Large intestine (tissue), 3 donors: ENCODE measurements around the gene CBX2. TPM values are rescaled to one million over a fixed set of nuclear protein-coding genes. Genes with fewer than 3 reads are reported as not detected.

Source experiments
- DNase-seq, 2 donors: peaks; one replicate each; pipeline versions ENCODE4 v3.0.0 to v3.0.0-alpha.2; 2013
- H3K27ac ChIP-seq: one replicate; pipeline ENCODE4 v1.5.1; 2013; ENCODE audit warnings: low read length
- H3K27me3 ChIP-seq: 2 replicates; pipeline ENCODE4 v1.6.1; 2013; ENCODE audit warnings: low read length; ENCODE audit not compliant: control insufficient read depth, insufficient read depth
- H3K36me3 ChIP-seq: 2 replicates; pipeline ENCODE4 v1.6.1; 2013; ENCODE audit warnings: low read length; ENCODE audit not compliant: control insufficient read depth, insufficient read depth
- H3K4me1 ChIP-seq: one replicate; pipeline ENCODE4 v1.6.1; 2013; ENCODE audit warnings: low read length; ENCODE audit not compliant: control insufficient read depth, insufficient read depth
- H3K4me3 ChIP-seq: one replicate; pipeline ENCODE4 v1.5.1; 2013; ENCODE audit warnings: low read length
- H3K9me3 ChIP-seq: one replicate; pipeline ENCODE4 v1.6.1; 2013; ENCODE audit warnings: mild to moderate bottlenecking, low read depth, low read length, moderate library complexity; ENCODE audit not compliant: control insufficient read depth
- WGBS: methylation state at CpG from one replicate; pipeline ENCODE4 v1.1.5; 2013; ENCODE audit warnings: low lambda C conversion rate; ENCODE audit not compliant: insufficient coverage; 5-methylcytosine and 5-hydroxymethylcytosine counted together
- polyA plus RNA-seq: library from polyadenylated mRNA; unstranded; fragments of 120-200 nt; gene quantifications from one replicate; pipeline ENCODE4 v1.2.1, GENCODE V29; 2013

CBX2 gene
- polyA plus RNA-seq, 1 donor = 14.4 TPM

DNA sequence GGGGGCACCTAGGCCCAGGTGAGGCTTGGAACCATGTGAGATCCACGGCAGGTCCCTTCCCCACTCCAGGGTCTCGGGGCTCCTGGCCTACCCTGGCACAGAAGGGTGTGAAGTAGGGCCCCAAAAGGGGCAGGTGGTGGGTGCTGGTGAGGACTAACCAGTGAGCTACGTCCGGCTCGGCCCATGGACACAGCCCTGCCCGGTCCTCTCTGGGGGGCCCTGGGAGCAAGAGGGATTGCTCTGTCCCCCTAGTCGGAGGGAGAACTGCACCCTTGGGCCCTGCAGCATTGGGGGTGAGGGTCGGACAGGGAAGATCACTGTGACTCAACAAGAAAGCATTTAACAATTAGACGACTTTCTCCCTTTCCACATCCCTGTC lies 44.3 kb upstream of the CBX2 start:
- H3K4me1 ChIP-seq = peaks cover 49% of the 10 kb centered on the region
- no peak overlapping the region for H3K4me3 ChIP-seq
- peaks cover 38% of the 10 kb centered on the region for H3K36me3 ChIP-seq
- peak overlapping the region; percentile 80 for H3K27ac ChIP-seq
- DNase-seq = no peak
- H3K9me3 ChIP-seq = peaks cover 41% of the 10 kb centered on the region
- no peaks in the 10 kb centered on the region for H3K27me3 ChIP-seq
- no CpG with 5 or more reads among the region's 9 CpGs for WGBS

GRCh38 chr17:79735096-79735495 lies 42.9 kb upstream of the CBX2 start:
- no peak overlapping the region for H3K27ac ChIP-seq
- H3K4me1 ChIP-seq = peaks cover 50% of the 10 kb centered on the region
- H3K36me3 ChIP-seq = peaks cover 38% of the 10 kb centered on the region
- 100% methylated on average over 6 of the region's 32 CpGs for WGBS
- H3K9me3 ChIP-seq = peaks cover 32% of the 10 kb centered on the region
- no peaks in the 10 kb centered on the region for H3K27me3 ChIP-seq
- no peak overlapping the region for H3K4me3 ChIP-seq
- no peak for DNase-seq

- H3K4me3 ChIP-seq = no peak overlapping the region
- no peaks in the 10 kb centered on the region for H3K27me3 ChIP-seq
- peaks cover 51% of the 10 kb centered on the region for H3K4me1 ChIP-seq
Observed at GRCh38 chr17:79737046-79737921, 40.7 kb upstream of the CBX2 start.

GRCh38 chr17:79737922-79738578 lies 39.9 kb upstream of the CBX2 start:
- Histone ChIP-seq H3K9me3 (peaks cover 23% of the 10 kb centered on the region), H3K4me3 (no peak overlapping the region), H3K27ac (peak overlapping the region; percentile 31), H3K36me3 (peaks cover 38% of the 10 kb centered on the region), H3K27me3 (no peaks in the 10 kb centered on the region), H3K4me1 (peaks cover 51% of the 10 kb centered on the region)
- DNase-seq = no peak
- no CpG with 5 or more reads among the region's 17 CpGs for WGBS

More at GRCh38 chr17:79737046-79737921, 40.7 kb upstream of the CBX2 start:
- Histone ChIP-seq H3K36me3 (peaks cover 38% of the 10 kb centered on the region), H3K9me3 (peaks cover 27% of the 10 kb centered on the region), H3K27ac (peak overlapping the region; percentile 31)
- DNase-seq = no peak
- WGBS = no CpG with 5 or more reads among the region's 30 CpGs

DNA sequence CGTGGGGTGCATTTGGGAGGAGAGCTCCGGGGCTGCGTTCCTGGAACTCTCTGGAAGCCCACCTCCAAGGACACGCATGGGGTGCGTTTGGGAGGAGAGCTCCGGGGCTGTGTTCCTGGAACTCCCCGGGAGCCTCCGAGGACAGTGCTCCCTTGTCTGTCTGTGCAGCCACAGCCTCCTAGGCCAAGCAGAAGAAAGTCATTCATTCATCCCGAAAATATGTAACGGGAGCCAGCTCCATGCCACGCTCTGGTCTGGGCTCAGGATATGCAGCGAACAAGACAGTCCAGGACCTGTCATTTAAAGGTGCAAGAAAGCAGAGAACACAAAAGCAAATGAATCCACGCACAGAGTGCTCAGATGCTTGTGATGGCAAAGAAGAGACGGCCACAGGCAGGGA lies 39.3 kb upstream of the CBX2 start:
- DNase-seq = no peak
- Histone ChIP-seq H3K9me3 (peaks cover 18% of the 10 kb centered on the region), H3K27me3 (no peaks in the 10 kb centered on the region), H3K36me3 (peaks cover 34% of the 10 kb centered on the region), H3K27ac (no peak overlapping the region), H3K4me1 (peaks cover 51% of the 10 kb centered on the region), H3K4me3 (no peak overlapping the region)
- WGBS = no CpG with 5 or more reads among the region's 14 CpGs

- Histone ChIP-seq H3K4me3 (no peak overlapping the region), H3K27me3 (no peaks in the 10 kb centered on the region), H3K9me3 (peaks cover 16% of the 10 kb centered on the region), H3K4me1 (peaks cover 52% of the 10 kb centered on the region), H3K27ac (peak overlapping the region; percentile 96), H3K36me3 (peaks cover 32% of the 10 kb centered on the region)
- DNase-seq = no peak
- no CpG with 5 or more reads among the region's 28 CpGs for WGBS
Observed at GRCh38 chr17:79739148-79740062, 38.5 kb upstream of the CBX2 start.

GRCh38 chr17:79740413-79740812 lies 37.5 kb upstream of the CBX2 start:
- DNase-seq = peak; percentile 86 to 93
- H3K27me3 ChIP-seq = no peaks in the 10 kb centered on the region
- H3K4me1 ChIP-seq = peaks cover 53% of the 10 kb centered on the region
- H3K36me3 ChIP-seq = peaks cover 24% of the 10 kb centered on the region
- peaks cover 8% of the 10 kb centered on the region for H3K9me3 ChIP-seq
- peak overlapping the region; percentile 96 for H3K27ac ChIP-seq
- H3K4me3 ChIP-seq = peak overlapping the region; percentile 12
- no CpG with 5 or more reads among the region's 8 CpGs for WGBS

- Histone ChIP-seq H3K27ac (peak overlapping the region; percentile 96), H3K4me1 (peaks cover 59% of the 10 kb centered on the region), H3K9me3 (peaks cover 6% of the 10 kb centered on the region), H3K27me3 (peaks cover 2% of the 10 kb centered on the region), H3K36me3 (peaks cover 16% of the 10 kb centered on the region), H3K4me3 (peak overlapping the region; percentile 57)
- peak in 1 of 2 donors; percentile 34 for DNase-seq
- WGBS = no CpG with 5 or more reads among the region's 10 CpGs
Observed at GRCh38 chr17:79741401-79741750, 36.6 kb upstream of the CBX2 start.

DNA sequence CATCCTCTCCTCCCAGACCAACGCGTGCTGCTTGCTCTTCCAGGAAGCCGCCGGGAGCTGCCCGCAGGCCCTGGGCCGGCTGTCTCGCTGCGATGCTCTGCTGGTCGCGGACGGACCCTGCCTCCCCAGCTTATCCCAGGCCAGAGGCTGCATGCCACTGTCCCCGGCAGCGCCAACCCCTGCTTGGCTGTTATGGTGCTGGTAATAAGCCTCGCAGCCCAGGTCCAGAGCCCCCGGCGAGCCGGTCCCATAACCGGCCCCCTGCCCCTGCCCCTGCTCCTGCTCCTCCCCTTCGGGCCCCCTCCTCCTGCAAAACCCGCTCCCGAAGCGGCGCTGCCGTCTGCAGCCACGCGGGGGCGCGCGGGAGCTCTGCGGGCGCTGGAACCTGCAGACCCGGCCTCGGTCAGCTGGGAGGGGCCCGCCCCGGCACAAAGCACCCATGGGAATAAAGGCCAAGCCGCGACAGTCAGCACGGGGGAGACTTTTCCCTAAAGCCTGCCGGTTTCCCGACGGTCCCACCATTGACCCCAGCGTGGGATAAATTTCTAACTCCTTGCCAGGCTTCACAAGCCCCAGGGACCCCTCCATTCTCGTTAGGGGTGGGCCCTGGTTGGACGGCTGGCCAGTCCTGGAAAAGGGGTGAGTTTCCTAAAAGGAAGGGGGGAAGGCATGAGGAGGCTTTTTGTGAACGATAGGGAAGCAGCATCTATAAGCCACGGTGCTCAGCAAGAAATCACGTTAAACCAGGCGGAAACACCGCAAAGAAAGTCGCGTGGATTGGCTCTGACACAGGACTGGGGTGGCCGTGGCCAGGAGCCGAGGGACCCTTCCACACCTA lies 36.0 kb upstream of the CBX2 start:
- Histone ChIP-seq H3K4me1 (peaks cover 62% of the 10 kb centered on the region), H3K27ac (peak overlapping the region; percentile 96), H3K9me3 (peaks cover 5% of the 10 kb centered on the region), H3K4me3 (peak overlapping the region; percentile 57), H3K36me3 (peaks cover 12% of the 10 kb centered on the region), H3K27me3 (peaks cover 8% of the 10 kb centered on the region)
- no CpG with 5 or more reads among the region's 53 CpGs for WGBS
- DNase-seq = peak; percentile 87 to 90
